ENCODE measurements around the gene RRP36. TPM values are rescaled to one million over a fixed set of nuclear protein-coding genes. Genes with fewer than 3 reads are reported as not detected.
"Not testable (repeated sequence)": the region's sequence is repeated elsewhere in the genome, so short reads cannot be mapped to it uniquely, and the experiment has no call there.

The RRP36 gene
- total and polyA plus RNA-seq, 2 experiments from 2014 or later: 67.3 to 77.1 TPM

DNA sequence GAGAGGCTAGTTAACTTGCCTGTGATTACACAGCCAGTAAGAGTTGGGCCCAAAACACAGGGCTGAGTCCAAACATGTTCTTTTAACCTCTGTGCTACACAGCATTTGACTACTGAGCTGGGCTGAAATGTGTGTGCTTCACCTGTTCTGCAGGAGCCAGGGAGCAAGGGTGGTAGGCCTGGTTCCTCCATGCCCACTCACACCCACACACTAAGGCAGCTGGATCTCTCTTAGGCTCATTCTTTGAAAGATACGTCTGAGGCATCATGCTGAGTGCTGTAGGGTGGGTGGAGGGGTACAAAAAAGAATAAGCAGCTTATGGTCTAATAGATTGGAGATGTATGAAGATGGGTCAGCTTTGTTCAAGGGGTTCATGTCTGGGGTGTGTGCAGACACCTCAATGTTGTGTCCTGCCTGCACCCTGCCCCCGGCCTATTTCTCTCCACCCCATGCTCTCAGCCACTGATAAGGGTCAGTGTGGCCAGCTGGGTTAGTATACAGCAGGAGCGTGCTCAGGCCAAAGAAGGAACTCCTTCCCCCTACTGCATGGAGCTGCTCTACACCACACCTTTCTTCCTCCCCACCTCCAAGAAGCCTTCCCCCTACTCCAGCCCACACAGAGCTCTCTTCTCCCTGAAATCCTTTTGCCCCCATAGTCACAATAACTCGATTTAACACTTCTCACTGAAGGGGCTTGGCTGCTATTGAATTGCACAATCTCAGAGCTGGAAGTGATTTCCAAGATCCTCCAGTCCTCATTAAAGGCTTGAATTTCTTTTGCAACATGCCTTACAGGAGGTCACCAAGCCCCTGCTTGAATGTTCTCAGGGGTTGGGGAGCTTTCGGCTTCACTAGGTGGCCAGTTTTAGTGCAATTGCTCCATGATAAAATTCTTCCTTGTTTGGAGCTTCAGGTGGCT is 33.6 kb upstream of the RRP36 start:
- TF ChIP-seq, protein P1, sequence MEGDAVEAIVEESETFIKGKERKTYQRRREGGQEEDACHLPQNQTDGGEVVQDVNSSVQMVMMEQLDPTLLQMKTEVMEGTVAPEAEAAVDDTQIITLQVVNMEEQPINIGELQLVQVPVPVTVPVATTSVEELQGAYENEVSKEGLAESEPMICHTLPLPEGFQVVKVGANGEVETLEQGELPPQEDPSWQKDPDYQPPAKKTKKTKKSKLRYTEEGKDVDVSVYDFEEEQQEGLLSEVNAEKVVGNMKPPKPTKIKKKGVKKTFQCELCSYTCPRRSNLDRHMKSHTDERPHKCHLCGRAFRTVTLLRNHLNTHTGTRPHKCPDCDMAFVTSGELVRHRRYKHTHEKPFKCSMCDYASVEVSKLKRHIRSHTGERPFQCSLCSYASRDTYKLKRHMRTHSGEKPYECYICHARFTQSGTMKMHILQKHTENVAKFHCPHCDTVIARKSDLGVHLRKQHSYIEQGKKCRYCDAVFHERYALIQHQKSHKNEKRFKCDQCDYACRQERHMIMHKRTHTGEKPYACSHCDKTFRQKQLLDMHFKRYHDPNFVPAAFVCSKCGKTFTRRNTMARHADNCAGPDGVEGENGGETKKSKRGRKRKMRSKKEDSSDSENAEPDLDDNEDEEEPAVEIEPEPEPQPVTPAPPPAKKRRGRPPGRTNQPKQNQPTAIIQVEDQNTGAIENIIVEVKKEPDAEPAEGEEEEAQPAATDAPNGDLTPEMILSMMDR (IDR thresholded peaks at IDR 0.05; ENCODE audit: low read depth, low read length): no peak
- H3K4me3 ChIP-seq: no peak overlapping the region

DNA sequence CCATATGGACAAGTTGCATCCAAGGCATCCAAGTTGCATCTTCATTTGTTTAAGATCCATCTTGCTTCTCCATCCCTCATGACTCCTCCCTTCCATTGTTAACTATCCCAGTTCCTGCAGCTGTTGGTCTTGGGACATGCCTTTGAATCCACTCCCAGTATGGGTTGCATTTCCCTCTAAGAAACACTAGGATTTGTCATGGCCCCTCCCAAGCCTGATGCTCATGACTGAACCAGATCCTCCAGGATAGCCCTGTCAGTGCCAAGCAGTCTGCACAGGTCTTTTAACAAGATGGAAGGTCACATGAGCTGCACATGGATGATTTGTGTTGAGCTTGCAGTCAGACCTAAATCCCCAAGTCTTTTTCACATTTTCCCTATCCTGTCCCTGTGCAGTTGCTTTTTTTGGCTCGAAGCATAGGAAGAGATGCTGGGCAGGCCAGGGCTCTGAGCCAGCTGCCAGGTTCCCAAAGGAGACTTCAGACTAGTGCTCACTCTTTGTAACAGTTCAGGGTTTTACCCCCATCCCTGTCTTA is 32.9 kb upstream of the RRP36 start:
- Histone ChIP-seq H3K27me3 (no peaks in the 10 kb centered on the region), H3K9me3 (ENCODE audit: low read depth) (no peaks in the 10 kb centered on the region), H3K4me1 (ENCODE audit: low read depth) (peaks cover 4% of the 10 kb centered on the region), H3K4me3 (no peak overlapping the region), H3K36me3 (peaks cover 15% of the 10 kb centered on the region), H3K27ac (no peak overlapping the region)
- DNase-seq (ENCODE audit: low read depth in 1 of 2, low spot score in 1 of 2): peak in 1 of 2 donors; percentile 48
- TF ChIP-seq, protein P1 (IDR thresholded peaks at IDR 0.05; ENCODE audit: low read depth, low read length): no peak

More for the DNA sequence above, 33.6 kb upstream of the RRP36 start:
- H3K27me3 ChIP-seq: no peaks in the 10 kb centered on the region
- peak in 1 of 2 donors; percentile 31 for DNase-seq (ENCODE audit: low read depth in 1 of 2, low spot score in 1 of 2)
- H3K9me3 ChIP-seq (ENCODE audit: low read depth): no peaks in the 10 kb centered on the region
- peaks cover 4% of the 10 kb centered on the region for H3K4me1 ChIP-seq (ENCODE audit: low read depth)
- H3K27ac ChIP-seq: no peak overlapping the region
- peaks cover 15% of the 10 kb centered on the region for H3K36me3 ChIP-seq

DNA sequence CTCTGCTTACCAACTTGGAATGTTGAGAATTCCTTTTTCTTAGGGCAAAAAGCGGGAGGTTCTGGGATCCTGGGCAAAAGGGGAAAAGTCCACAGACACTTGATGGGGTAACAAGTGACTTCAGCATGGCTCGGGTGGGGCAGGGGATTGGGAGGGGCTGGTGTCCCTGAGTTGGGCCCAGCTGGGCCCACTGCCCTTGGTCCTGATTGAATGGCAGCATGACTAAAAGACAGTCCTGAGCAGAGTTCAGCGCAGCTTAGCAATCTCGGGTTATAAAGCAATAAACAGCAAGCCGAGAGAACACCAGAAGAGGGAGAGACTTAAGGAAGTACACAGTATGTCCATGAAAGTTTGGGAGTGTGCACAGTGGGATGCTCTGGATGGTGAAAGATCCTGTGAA is 31.5 kb upstream of the RRP36 start:
- TF ChIP-seq, protein P1 (IDR thresholded peaks at IDR 0.05; ENCODE audit: low read depth, low read length): no peak

DNA sequence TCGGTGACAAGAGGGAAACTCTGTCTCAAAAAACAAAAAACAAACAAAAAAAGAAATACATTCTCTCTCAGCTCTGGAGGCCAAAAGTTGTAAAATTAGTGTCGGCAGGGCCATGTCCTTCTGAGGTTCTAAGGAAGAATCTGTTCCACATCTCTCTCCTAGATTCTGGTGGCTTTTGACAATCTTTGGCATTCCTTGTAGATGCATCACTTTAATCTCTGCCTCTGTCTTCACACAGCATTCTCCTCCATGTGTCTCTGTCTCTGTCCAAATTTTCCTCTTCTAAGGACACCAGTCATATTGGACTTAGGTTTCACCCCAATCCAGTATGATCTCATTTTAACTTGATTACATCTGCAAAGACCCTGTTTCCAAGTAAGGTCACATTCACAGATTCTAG is 28.0 kb upstream of the RRP36 start:
- TF ChIP-seq, protein P1 (IDR thresholded peaks at IDR 0.05; ENCODE audit: low read depth, low read length): no peak
- H3K4me3 ChIP-seq: no peak overlapping the region
- no peak overlapping the region for H3K27ac ChIP-seq
- no peaks in the 10 kb centered on the region for H3K27me3 ChIP-seq
- H3K4me1 ChIP-seq (ENCODE audit: low read depth): no peaks in the 10 kb centered on the region
- DNase-seq (ENCODE audit: low read depth in 1 of 2, low spot score in 1 of 2): no peak
- H3K36me3 ChIP-seq: peaks cover 15% of the 10 kb centered on the region
- H3K9me3 ChIP-seq (ENCODE audit: low read depth): no peaks in the 10 kb centered on the region

More for the DNA sequence above, 31.5 kb upstream of the RRP36 start:
- no peak overlapping the region for H3K27ac ChIP-seq
- no peak for DNase-seq (ENCODE audit: low read depth in 1 of 2, low spot score in 1 of 2)
- H3K4me3 ChIP-seq: no peak overlapping the region
- H3K27me3 ChIP-seq: no peaks in the 10 kb centered on the region
- H3K9me3 ChIP-seq (ENCODE audit: low read depth): no peaks in the 10 kb centered on the region
- peaks cover 4% of the 10 kb centered on the region for H3K4me1 ChIP-seq (ENCODE audit: low read depth)
- H3K36me3 ChIP-seq: peaks cover 15% of the 10 kb centered on the region

DNA sequence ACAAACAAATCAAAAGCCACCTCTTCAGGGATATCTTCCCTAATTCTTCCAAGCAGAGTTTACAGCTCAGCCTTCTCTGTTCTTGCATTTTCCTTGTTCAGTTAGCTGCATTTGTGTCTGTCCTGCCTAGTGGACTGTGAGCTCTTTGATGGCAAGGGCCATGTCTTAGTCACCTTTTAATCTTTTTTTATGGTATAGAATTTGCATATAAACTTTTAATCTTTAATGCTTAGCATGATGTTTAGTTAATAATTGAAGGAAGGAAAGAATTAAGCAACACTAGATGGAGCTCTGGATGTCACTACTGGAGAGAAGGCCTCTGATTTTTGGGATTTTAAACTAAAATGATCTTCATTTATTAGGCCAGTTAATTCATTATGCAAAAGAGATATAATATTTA is 24.9 kb upstream of the RRP36 start:
- Histone ChIP-seq H3K9me3 (ENCODE audit: low read depth) (no peaks in the 10 kb centered on the region), H3K4me3 (no peak overlapping the region), H3K27ac (no peak overlapping the region), H3K36me3 (peaks cover 3% of the 10 kb centered on the region), H3K4me1 (ENCODE audit: low read depth) (no peaks in the 10 kb centered on the region), H3K27me3 (no peaks in the 10 kb centered on the region)
- TF ChIP-seq, protein P1 (IDR thresholded peaks at IDR 0.05; ENCODE audit: low read depth, low read length): no peak
- DNase-seq (ENCODE audit: low read depth in 1 of 2, low spot score in 1 of 2): no peak

DNA sequence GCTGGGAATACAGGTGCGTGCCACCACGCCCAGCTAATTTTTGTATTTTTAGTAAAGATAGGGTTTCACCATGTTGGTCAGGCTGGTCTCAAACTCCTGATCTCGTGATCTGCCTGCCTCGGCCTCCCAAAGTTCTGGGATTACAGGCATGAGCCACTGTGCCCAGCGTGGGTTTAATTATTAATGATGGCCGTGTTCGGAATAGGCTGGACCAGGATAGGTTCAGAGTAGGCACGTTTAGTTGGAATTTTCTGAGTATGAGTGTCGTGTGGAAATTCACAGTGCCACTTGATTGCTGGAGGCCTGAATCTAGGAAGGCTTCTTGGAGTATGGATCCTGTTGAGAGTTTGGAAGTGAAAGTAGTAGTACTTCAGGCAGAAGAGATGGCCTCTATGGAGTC is 23.2 kb upstream of the RRP36 start:
- not testable (repeated sequence) for H3K27ac ChIP-seq; H3K4me1 ChIP-seq (ENCODE audit: low read depth); H3K4me3 ChIP-seq; H3K9me3 ChIP-seq (ENCODE audit: low read depth); H3K27me3 ChIP-seq; H3K36me3 ChIP-seq; DNase-seq (ENCODE audit: low read depth in 1 of 2, low spot score in 1 of 2)
